ENCODE measurements around the gene SLC6A13. TPM values are rescaled to one million over a fixed set of nuclear protein-coding genes. Genes with fewer than 3 reads are reported as not detected.

Gene SLC6A13
- total RNA-seq, 4 donors from 2014 or later: not detected

DNA sequence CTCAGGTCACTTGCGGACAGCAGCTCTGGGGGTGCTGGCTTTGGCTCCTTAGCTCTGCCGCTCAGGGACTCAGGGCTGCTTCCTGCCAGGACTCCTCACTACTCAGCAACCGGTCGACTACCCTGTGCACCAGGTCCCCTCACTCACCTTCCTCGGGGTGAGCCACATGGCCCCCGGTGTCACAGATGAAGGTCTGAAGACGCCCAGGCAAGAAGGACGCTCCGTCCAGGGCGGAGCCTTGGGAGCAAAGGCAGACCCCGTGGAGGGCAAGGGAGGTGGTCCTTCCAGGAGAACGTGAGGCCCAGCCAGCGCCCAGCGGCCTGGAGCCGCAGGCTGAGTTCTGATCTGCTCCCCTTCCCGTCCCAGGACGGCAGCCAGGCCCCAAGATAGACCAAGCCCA is 80.7 kb downstream of the SLC6A13 start:
- H3K9me3 ChIP-seq: no peaks in the 10 kb centered on the region
- H3K4me3 ChIP-seq: no peak overlapping the region
- H3K27me3 ChIP-seq: peaks cover 0 to 21% (median 0%) of the 10 kb centered on the region in 4 donors
- TF ChIP-seq POLR2A (IDR thresholded peaks at IDR 0.05; ENCODE audit: low read depth) (no peak), EP300 (IDR thresholded peaks at IDR 0.05) (no peak), POLR2AphosphoS5 (IDR thresholded peaks at IDR 0.05) (no peak)
- TF ChIP-seq, protein P1, sequence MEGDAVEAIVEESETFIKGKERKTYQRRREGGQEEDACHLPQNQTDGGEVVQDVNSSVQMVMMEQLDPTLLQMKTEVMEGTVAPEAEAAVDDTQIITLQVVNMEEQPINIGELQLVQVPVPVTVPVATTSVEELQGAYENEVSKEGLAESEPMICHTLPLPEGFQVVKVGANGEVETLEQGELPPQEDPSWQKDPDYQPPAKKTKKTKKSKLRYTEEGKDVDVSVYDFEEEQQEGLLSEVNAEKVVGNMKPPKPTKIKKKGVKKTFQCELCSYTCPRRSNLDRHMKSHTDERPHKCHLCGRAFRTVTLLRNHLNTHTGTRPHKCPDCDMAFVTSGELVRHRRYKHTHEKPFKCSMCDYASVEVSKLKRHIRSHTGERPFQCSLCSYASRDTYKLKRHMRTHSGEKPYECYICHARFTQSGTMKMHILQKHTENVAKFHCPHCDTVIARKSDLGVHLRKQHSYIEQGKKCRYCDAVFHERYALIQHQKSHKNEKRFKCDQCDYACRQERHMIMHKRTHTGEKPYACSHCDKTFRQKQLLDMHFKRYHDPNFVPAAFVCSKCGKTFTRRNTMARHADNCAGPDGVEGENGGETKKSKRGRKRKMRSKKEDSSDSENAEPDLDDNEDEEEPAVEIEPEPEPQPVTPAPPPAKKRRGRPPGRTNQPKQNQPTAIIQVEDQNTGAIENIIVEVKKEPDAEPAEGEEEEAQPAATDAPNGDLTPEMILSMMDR (IDR thresholded peaks at IDR 0.05): no peak
- no peaks in the 10 kb centered on the region for H3K36me3 ChIP-seq
- DNase-seq (ENCODE audit: extremely low spot score): no peak
- intact Hi-C loops (cut with DNase I): no loop called here
- H3K27ac ChIP-seq (replicated peaks in 1 of 4): no peak overlapping the region
- H3K4me1 ChIP-seq: peaks cover 24 to 36% (median 25%) of the 10 kb centered on the region in 4 donors
- WGBS: 75% methylated on average over 17 of the region's 17 CpGs

- peaks cover 0 to 23% (median 0%) of the 10 kb centered on the region in 4 donors for H3K27me3 ChIP-seq
- no peak overlapping the region for H3K27ac ChIP-seq (replicated peaks in 1 of 4)
- H3K36me3 ChIP-seq: no peaks in the 10 kb centered on the region
- H3K4me1 ChIP-seq: peaks cover 32 to 51% (median 34%) of the 10 kb centered on the region in 4 donors
- no peak for TF ChIP-seq EP300 (IDR thresholded peaks at IDR 0.05)
- peak in 1 of 2 donors; percentile 13 for TF ChIP-seq POLR2AphosphoS5 (IDR thresholded peaks at IDR 0.05)
- no peak overlapping the region for H3K4me3 ChIP-seq
- no peaks in the 10 kb centered on the region for H3K9me3 ChIP-seq
- intact Hi-C loops (cut with DNase I): no loop called here
- peak; percentile 96 for DNase-seq (ENCODE audit: extremely low spot score)
- WGBS: 47% methylated on average over 8 of the region's 8 CpGs
These were observed 82.2 kb downstream of the SLC6A13 start for GRCh38 chr12:180445-180844.

GRCh38 chr12:179885-180284 is 82.8 kb downstream of the SLC6A13 start:
- TF ChIP-seq EP300 (IDR thresholded peaks at IDR 0.05) (no peak), POLR2A (IDR thresholded peaks at IDR 0.05; ENCODE audit: low read depth) (no peak), POLR2AphosphoS5 (IDR thresholded peaks at IDR 0.05) (no peak)
- TF ChIP-seq, protein P1 (IDR thresholded peaks at IDR 0.05): no peak
- no peaks in the 10 kb centered on the region for H3K36me3 ChIP-seq
- no peak overlapping the region for H3K4me3 ChIP-seq
- peak overlapping the region in 1 of 4 donors; percentile 41 for H3K27ac ChIP-seq (replicated peaks in 1 of 4)
- DNase-seq (ENCODE audit: extremely low spot score): no peak
- H3K27me3 ChIP-seq: peaks cover 0 to 29% (median 0%) of the 10 kb centered on the region in 4 donors
- intact Hi-C loops (cut with DNase I): no loop called here
- peaks cover 34 to 56% (median 37%) of the 10 kb centered on the region in 4 donors for H3K4me1 ChIP-seq
- WGBS: 88% methylated on average over 2 of the region's 5 CpGs
- H3K9me3 ChIP-seq: no peaks in the 10 kb centered on the region

DNA sequence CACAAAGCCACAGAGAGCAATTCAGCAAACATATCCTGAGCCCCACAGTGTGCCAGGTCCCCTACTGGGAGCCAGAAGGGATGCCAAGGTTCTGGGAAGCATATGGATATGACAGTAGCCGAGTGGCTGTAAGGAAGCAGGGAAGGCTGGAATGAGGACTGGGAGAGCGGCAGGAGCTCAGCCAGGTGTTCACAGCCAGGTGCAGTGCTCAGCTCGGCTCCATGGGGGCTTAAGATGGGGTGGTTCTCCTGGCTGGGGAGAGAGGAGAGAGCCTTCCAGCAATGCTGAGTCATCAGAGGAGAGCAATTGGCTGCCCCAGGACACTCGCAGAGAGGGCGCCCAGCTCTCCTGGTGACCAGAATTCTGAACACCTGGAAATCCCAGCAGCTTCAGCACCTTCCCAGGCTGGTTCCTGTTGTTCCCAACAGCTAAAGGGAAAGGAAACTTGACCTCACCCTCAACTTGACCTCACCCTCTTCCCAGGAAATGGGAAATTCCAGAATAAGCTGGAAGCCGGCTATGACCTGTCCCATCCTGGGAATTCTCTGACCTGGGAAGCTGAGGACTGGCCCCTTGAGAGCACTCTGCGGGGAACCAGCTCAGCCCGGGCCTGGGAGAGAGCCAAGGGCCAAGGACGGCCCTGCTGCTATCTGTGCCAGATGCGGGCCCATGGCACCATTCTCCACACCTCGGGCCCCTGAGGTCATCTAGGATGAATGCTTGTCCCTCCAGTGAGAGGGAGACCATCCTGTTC is 83.3 kb downstream of the SLC6A13 start:
- Histone ChIP-seq H3K9me3 (no peaks in the 10 kb centered on the region), H3K27me3 (peaks cover 0 to 35% (median 0%) of the 10 kb centered on the region in 4 donors), H3K27ac (replicated peaks in 1 of 4) (peak overlapping the region in 1 of 4 donors; percentile 41), H3K4me1 (peaks cover 37 to 61% (median 40%) of the 10 kb centered on the region in 4 donors), H3K36me3 (no peaks in the 10 kb centered on the region), H3K4me3 (no peak overlapping the region)
- intact Hi-C loops (cut with DNase I): no loop called here
- TF ChIP-seq, protein P1 (IDR thresholded peaks at IDR 0.05): no peak
- no peak for TF ChIP-seq POLR2A (IDR thresholded peaks at IDR 0.05; ENCODE audit: low read depth)
- no peak for TF ChIP-seq EP300 (IDR thresholded peaks at IDR 0.05)
- no peak for TF ChIP-seq POLR2AphosphoS5 (IDR thresholded peaks at IDR 0.05)
- 59% methylated on average over 5 of the region's 11 CpGs for WGBS
- no peak for DNase-seq (ENCODE audit: extremely low spot score)

DNA sequence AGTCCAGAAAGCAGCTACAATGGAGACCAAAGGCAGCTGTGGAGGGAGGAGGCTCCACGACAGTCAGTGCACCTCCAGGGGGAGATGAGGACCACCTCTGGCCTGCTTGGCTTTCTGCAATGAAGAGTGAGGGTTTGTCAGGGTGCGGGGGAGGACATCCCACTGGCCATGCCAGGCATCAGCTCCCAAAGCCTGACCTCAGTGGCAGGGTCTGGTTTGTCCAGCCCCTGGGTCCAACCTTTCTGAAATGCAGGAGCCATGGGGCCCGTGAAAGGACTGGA is 83.9 kb downstream of the SLC6A13 start:
- WGBS: 88% methylated on average over 3 of the region's 3 CpGs
- TF ChIP-seq, protein P1 (IDR thresholded peaks at IDR 0.05): no peak
- TF ChIP-seq POLR2A (IDR thresholded peaks at IDR 0.05; ENCODE audit: low read depth) (no peak), POLR2AphosphoS5 (IDR thresholded peaks at IDR 0.05) (no peak), EP300 (IDR thresholded peaks at IDR 0.05) (no peak)
- H3K4me3 ChIP-seq: no peak overlapping the region
- no peak overlapping the region for H3K27ac ChIP-seq (replicated peaks in 1 of 4)
- intact Hi-C loops (cut with DNase I): no loop called here
- no peak for DNase-seq (ENCODE audit: extremely low spot score)
- H3K9me3 ChIP-seq: no peaks in the 10 kb centered on the region
- H3K27me3 ChIP-seq: peaks cover 0 to 40% (median 0%) of the 10 kb centered on the region in 4 donors
- peaks cover 37 to 62% (median 40%) of the 10 kb centered on the region in 4 donors for H3K4me1 ChIP-seq
- H3K36me3 ChIP-seq: no peaks in the 10 kb centered on the region
